Measurements from ENCODE around the gene ZSCAN25.

The ZSCAN25 gene

GRCh38 chr7:99619571-99620130 lies 2.9 kb downstream of the ZSCAN25 start:
- Histone ChIP-seq H3K27me3 (ENCODE audit: control insufficient read depth, insufficient read depth, low read length) (no peaks in the 10 kb centered on the region), H3K9me3 (replicated peaks; ENCODE audit: low read length) (no peaks in the 10 kb centered on the region), H3K9ac (ENCODE audit: low read depth, low read length) (no peak overlapping the region), H3K4me3 (ENCODE audit: low read length) (no peak overlapping the region), H3K4me1 (ENCODE audit: control insufficient read depth, insufficient read depth, low read length) (peaks cover 15% of the 10 kb centered on the region), H3K4me2 (ENCODE audit: low read length) (no peak overlapping the region), H3K36me3 (ENCODE audit: insufficient read depth, low read length) (peaks cover 53% of the 10 kb centered on the region)

- Histone ChIP-seq H3K4me1 (ENCODE audit: control insufficient read depth, insufficient read depth, low read length) (peaks cover 12% of the 10 kb centered on the region), H3K9me3 (replicated peaks; ENCODE audit: low read length) (no peaks in the 10 kb centered on the region), H3K27me3 (ENCODE audit: control insufficient read depth, insufficient read depth, low read length) (no peaks in the 10 kb centered on the region), H3K9ac (ENCODE audit: low read depth, low read length) (no peak overlapping the region), H3K36me3 (ENCODE audit: insufficient read depth, low read length) (peaks cover 69% of the 10 kb centered on the region), H3K4me3 (ENCODE audit: low read length) (no peak overlapping the region), H3K4me2 (ENCODE audit: low read length) (no peak overlapping the region)
Measured at GRCh38 chr7:99621271-99621670, 4.5 kb downstream of the ZSCAN25 start.

- H3K9me3 ChIP-seq (replicated peaks; ENCODE audit: low read length): no peaks in the 10 kb centered on the region
- no peaks in the 10 kb centered on the region for H3K27me3 ChIP-seq (ENCODE audit: control insufficient read depth, insufficient read depth, low read length)
- H3K9ac ChIP-seq (ENCODE audit: low read depth, low read length): no peak overlapping the region
- H3K4me3 ChIP-seq (ENCODE audit: low read length): no peak overlapping the region
- peaks cover 82% of the 10 kb centered on the region for H3K36me3 ChIP-seq (ENCODE audit: insufficient read depth, low read length)
- peaks cover 9% of the 10 kb centered on the region for H3K4me1 ChIP-seq (ENCODE audit: control insufficient read depth, insufficient read depth, low read length)
- H3K4me2 ChIP-seq (ENCODE audit: low read length): no peak overlapping the region
Measured at GRCh38 chr7:99622596-99622995, 5.8 kb downstream of the ZSCAN25 start.

- no peak overlapping the region for H3K9ac ChIP-seq (ENCODE audit: low read depth, low read length)
- H3K4me2 ChIP-seq (ENCODE audit: low read length): no peak overlapping the region
- peaks cover 84% of the 10 kb centered on the region for H3K36me3 ChIP-seq (ENCODE audit: insufficient read depth, low read length)
- H3K27me3 ChIP-seq (ENCODE audit: control insufficient read depth, insufficient read depth, low read length): no peaks in the 10 kb centered on the region
- H3K9me3 ChIP-seq (replicated peaks; ENCODE audit: low read length): no peaks in the 10 kb centered on the region
- peaks cover 8% of the 10 kb centered on the region for H3K4me1 ChIP-seq (ENCODE audit: control insufficient read depth, insufficient read depth, low read length)
- H3K4me3 ChIP-seq (ENCODE audit: low read length): no peak overlapping the region
Measured at GRCh38 chr7:99623091-99623693, 6.4 kb downstream of the ZSCAN25 start.

GRCh38 chr7:99623702-99624447 lies 7.1 kb downstream of the ZSCAN25 start:
- Histone ChIP-seq H3K27me3 (ENCODE audit: control insufficient read depth, insufficient read depth, low read length) (no peaks in the 10 kb centered on the region), H3K4me3 (ENCODE audit: low read length) (no peak overlapping the region), H3K9me3 (replicated peaks; ENCODE audit: low read length) (no peaks in the 10 kb centered on the region), H3K4me2 (ENCODE audit: low read length) (no peak overlapping the region), H3K9ac (ENCODE audit: low read depth, low read length) (no peak overlapping the region), H3K36me3 (ENCODE audit: insufficient read depth, low read length) (peaks cover 90% of the 10 kb centered on the region), H3K4me1 (ENCODE audit: control insufficient read depth, insufficient read depth, low read length) (peaks cover 2% of the 10 kb centered on the region)

- no peaks in the 10 kb centered on the region for H3K4me1 ChIP-seq (ENCODE audit: control insufficient read depth, insufficient read depth, low read length)
- H3K9ac ChIP-seq (ENCODE audit: low read depth, low read length): no peak overlapping the region
- H3K36me3 ChIP-seq (ENCODE audit: insufficient read depth, low read length): peaks cover 90% of the 10 kb centered on the region
- H3K4me3 ChIP-seq (ENCODE audit: low read length): no peak overlapping the region
- no peaks in the 10 kb centered on the region for H3K9me3 ChIP-seq (replicated peaks; ENCODE audit: low read length)
- no peaks in the 10 kb centered on the region for H3K27me3 ChIP-seq (ENCODE audit: control insufficient read depth, insufficient read depth, low read length)
- no peak overlapping the region for H3K4me2 ChIP-seq (ENCODE audit: low read length)
Measured at GRCh38 chr7:99624484-99624883, 7.7 kb downstream of the ZSCAN25 start.

- Histone ChIP-seq H3K4me2 (ENCODE audit: low read length) (no peak overlapping the region), H3K9ac (ENCODE audit: low read depth, low read length) (no peak overlapping the region), H3K4me1 (ENCODE audit: control insufficient read depth, insufficient read depth, low read length) (no peaks in the 10 kb centered on the region), H3K36me3 (ENCODE audit: insufficient read depth, low read length) (peaks cover 90% of the 10 kb centered on the region), H3K27me3 (ENCODE audit: control insufficient read depth, insufficient read depth, low read length) (no peaks in the 10 kb centered on the region), H3K4me3 (ENCODE audit: low read length) (no peak overlapping the region), H3K9me3 (replicated peaks; ENCODE audit: low read length) (no peaks in the 10 kb centered on the region)
Measured at GRCh38 chr7:99625321-99625720, 8.6 kb downstream of the ZSCAN25 start.

- no peak overlapping the region for H3K9ac ChIP-seq (ENCODE audit: low read depth, low read length)
- H3K4me2 ChIP-seq (ENCODE audit: low read length): no peak overlapping the region
- no peak overlapping the region for H3K4me3 ChIP-seq (ENCODE audit: low read length)
- H3K27me3 ChIP-seq (ENCODE audit: control insufficient read depth, insufficient read depth, low read length): no peaks in the 10 kb centered on the region
- no peaks in the 10 kb centered on the region for H3K4me1 ChIP-seq (ENCODE audit: control insufficient read depth, insufficient read depth, low read length)
- peaks cover 90% of the 10 kb centered on the region for H3K36me3 ChIP-seq (ENCODE audit: insufficient read depth, low read length)
- no peaks in the 10 kb centered on the region for H3K9me3 ChIP-seq (replicated peaks; ENCODE audit: low read length)
Measured at GRCh38 chr7:99625961-99626360, 9.2 kb downstream of the ZSCAN25 start.

GRCh38 chr7:99626661-99627060 lies 9.9 kb downstream of the ZSCAN25 start:
- Histone ChIP-seq H3K9me3 (replicated peaks; ENCODE audit: low read length) (no peaks in the 10 kb centered on the region), H3K27me3 (ENCODE audit: control insufficient read depth, insufficient read depth, low read length) (no peaks in the 10 kb centered on the region), H3K9ac (ENCODE audit: low read depth, low read length) (no peak overlapping the region), H3K4me3 (ENCODE audit: low read length) (no peak overlapping the region), H3K4me2 (ENCODE audit: low read length) (no peak overlapping the region), H3K4me1 (ENCODE audit: control insufficient read depth, insufficient read depth, low read length) (no peaks in the 10 kb centered on the region), H3K36me3 (ENCODE audit: insufficient read depth, low read length) (peaks cover 84% of the 10 kb centered on the region)

- Histone ChIP-seq H3K4me3 (ENCODE audit: low read length) (no peak overlapping the region), H3K9ac (ENCODE audit: low read depth, low read length) (no peak overlapping the region), H3K36me3 (ENCODE audit: insufficient read depth, low read length) (peaks cover 79% of the 10 kb centered on the region), H3K4me1 (ENCODE audit: control insufficient read depth, insufficient read depth, low read length) (no peaks in the 10 kb centered on the region), H3K27me3 (ENCODE audit: control insufficient read depth, insufficient read depth, low read length) (no peaks in the 10 kb centered on the region), H3K4me2 (ENCODE audit: low read length) (no peak overlapping the region), H3K9me3 (replicated peaks; ENCODE audit: low read length) (no peaks in the 10 kb centered on the region)
Measured at GRCh38 chr7:99627513-99627912, 10.8 kb downstream of the ZSCAN25 start.

GRCh38 chr7:99628471-99629465 lies 12.0 kb downstream of the ZSCAN25 start:
- Histone ChIP-seq H3K27me3 (ENCODE audit: control insufficient read depth, insufficient read depth, low read length) (no peaks in the 10 kb centered on the region), H3K9ac (ENCODE audit: low read depth, low read length) (no peak overlapping the region), H3K9me3 (replicated peaks; ENCODE audit: low read length) (no peaks in the 10 kb centered on the region), H3K4me2 (ENCODE audit: low read length) (no peak overlapping the region), H3K4me3 (ENCODE audit: low read length) (no peak overlapping the region), H3K36me3 (ENCODE audit: insufficient read depth, low read length) (peaks cover 70% of the 10 kb centered on the region), H3K4me1 (ENCODE audit: control insufficient read depth, insufficient read depth, low read length) (no peaks in the 10 kb centered on the region)

Measured in skeletal muscle satellite cell (primary cell).